NCI-H526 (cell line): Measurements from ENCODE around the gene GNAI1.
"Not testable (repeated sequence)": the region's sequence is repeated elsewhere in the genome, so short reads cannot be mapped to it uniquely, and the experiment has no call there.

Experiments used
- DNase-seq, 2 experiments: peaks; one replicate each; lab custom pipeline; 2025; lab: John Stamatoyannopoulos, UW

Gene GNAI1

DNA sequence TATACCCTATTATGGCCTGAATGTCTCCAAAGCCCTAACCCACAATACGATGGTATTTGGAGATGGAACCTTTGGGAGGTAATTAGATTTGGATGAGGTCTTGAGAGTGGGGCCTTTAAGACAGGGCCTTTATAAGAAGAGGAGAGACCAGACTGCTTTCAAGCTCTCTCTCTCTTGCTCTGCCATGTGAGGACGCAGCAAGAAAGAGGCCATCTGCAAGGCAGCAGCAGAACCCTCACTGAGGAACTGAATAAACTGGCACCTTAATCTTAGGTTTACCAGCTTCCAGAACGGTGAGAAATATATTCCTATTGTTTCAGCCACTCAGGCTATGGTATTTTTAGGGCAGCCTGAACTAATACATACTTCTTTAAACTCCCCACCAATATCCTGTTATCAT is 2.0 kb upstream of the GNAI1 start:
- DNase-seq, result no peak

- peak in 1 of 2 experiments; percentile 24 for DNase-seq
Measured at GRCh38 chr7:80133361-80134114, 1.1 kb upstream of the GNAI1 start.

DNA sequence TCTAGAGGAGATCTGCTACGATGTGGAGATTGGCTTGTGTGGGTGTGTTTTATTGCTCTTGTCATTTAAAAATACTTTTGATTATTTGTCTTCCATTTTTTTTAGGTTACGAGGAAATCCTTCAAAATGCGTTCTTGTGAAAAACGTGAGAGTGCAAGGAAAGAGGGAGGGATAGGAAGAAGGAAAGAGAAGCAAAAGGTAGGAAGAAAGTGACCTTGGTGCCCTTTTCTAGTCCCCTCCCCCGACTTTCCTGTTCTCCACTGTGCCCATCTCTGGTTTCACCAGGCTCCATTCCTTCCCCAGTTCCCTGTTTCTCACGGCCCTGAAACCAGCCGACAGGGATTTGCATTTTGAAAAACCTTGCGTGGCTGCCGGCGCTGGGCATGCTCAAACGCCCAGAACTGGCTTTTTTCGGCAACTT is 506 bp upstream of the GNAI1 start:
- peak in 1 of 2 experiments; percentile 94 for DNase-seq

- DNase-seq, result peak; percentile 56 to 89
Measured at GRCh38 chr7:80135309-80136104, 876 bp downstream of the GNAI1 start.

DNA sequence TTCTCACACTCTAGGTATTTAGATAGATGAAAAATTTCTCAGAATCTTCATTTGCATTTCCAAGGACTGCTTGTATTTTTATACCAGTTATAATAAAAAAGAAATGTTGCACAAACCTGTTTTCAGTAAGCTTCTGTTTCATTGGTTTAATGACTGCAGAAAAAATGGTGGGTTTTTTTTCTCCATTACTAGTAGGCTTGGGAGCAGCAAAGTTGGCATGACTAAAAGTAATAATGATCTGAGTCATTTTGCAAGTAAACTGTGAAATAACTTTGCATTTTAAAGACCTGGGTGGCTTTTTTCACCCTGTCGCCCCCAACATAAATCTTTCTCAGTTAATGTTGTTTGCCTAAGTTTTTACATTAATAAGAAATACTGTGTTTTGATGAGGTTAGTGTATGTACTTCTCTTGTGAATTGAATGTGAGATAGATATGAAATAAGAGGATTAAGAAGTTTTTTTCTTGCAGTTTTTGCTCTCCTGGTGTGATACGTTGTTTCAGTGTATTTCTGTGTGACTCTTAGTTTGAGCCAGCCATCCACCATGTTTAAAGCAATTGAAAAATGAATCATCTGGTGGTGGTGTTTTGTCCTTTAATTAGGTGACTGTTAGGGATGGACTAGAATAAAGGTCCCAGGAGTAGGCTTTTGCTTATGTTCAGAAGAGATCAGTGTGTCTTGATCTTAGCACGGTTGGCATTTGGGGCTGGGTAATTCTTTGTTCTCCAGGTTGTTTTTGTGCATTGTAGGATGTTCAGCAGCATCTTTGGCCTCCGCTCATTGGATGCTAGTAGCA is 1.8 kb downstream of the GNAI1 start:
- DNase-seq, result peak in 1 of 2 experiments; percentile 22

GRCh38 chr7:80137410-80137809 is 2.8 kb downstream of the GNAI1 start:
- DNase-seq, result no peak

DNA sequence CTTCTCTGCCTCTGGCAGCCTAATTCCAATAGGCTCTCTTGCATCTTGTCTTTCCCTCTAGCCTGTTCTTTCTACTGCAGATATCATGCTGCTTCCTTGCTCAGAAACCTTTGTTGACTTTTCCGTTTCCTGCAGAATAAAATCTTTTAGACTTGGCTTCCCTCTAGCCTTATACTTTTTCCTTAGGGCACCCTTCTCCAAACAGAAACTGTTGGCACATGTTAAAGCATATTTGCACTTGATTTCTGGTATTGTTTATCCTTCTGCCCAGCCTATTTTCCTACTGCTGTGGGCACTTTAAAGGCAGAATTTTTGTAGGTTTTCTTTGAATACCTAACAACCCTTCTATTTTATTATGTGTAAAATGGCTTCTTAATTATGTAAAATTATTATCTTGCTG is 4.6 kb downstream of the GNAI1 start:
- DNase-seq, result peak in 1 of 2 experiments; percentile 17

- no peak for DNase-seq
Measured at GRCh38 chr7:80140388-80140787, 5.8 kb downstream of the GNAI1 start.

DNA sequence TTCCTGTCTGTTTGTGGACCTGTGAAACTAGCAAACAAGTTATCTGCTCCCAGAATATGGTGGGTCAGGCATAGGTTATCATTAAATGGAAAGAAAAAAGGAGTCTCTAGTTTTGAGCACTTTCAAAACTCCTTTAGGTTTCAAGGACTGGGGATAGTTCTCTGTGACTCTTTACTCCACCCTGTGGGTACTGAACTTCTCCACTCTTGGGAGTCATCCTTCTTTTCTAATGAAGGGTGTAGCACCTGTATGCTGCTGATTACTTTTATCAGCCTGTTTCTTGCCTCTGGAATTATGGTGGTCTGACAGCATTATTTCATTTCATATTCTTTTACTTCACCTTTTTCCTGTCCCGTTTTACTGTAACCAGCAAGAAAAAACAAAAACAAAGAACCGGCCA is 6.7 kb downstream of the GNAI1 start:
- DNase-seq, result no peak

GRCh38 chr7:80142853-80143580 is 8.4 kb downstream of the GNAI1 start:
- no peak for DNase-seq

GRCh38 chr7:80145780-80146422 is 11.3 kb downstream of the GNAI1 start:
- no peak for DNase-seq

GRCh38 chr7:80146545-80147182 is 12.0 kb downstream of the GNAI1 start:
- no peak for DNase-seq

DNA sequence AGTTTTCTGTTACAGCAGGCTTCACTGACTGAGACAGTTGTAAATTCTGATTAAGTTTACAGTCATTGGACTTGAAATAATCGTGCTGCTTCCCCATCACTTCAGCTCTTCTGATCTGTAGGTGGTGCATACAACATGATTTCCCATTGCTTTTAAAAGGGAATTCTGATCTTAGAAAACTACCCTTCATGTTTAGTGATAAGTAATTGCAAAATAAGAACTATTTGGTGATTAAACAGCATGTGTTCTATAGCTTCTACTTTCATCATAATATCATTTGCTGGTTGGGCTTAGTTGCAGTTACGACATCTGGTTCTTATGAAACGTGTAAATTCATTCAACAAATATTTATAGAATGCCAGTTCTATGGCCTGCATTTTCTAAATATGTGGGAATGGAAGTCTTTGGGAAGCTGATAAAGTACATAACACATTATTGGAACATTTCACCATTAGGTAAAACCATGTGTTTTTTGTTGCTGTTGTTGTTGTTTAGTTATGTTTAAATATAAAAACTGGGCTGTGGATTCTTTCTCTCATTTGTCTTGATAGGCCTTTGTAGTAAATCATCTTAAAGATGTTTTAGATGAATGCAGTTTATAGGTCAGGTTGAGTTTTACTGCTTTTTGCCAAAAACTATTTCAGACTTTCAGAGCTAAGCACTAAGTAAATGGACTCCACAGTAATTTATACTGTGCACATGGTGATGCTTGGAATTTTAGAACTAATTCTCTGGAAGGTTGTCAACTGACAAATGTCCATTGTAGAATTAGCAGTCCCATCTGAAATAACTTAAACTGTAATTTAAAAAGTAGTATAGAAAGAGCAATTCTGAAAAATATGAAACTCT is 13.1 kb downstream of the GNAI1 start:
- DNase-seq, result no peak

DNA sequence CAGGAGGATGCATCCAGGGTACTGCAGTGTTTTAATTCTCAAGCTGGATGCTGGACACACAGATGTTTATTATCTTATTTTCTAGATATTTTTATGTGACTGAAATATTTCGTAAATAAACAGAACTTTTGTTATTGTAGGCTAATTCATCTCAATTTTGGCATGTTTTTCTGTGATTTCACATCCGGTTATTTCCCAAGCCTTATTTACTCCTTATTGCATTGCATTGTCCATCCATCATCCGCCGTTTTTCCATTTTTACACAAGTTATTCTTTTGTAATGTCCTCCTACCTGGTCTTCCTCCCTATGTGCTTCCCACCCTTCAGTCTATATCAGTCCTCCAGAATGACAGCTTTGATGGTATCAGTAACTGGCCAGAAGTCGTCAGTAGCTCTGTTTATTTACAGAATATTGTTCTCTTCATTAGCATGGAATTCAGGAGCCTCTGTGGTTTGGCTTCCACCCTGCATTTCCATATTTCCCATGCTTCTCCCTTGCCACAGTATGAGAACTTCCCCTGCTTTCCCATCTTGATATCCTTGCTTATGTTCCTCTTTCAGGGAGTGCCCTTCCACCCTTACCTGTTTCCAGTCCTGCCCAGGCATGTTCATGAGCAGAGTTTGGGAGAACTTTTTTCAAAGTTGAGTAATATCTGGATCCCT is 16.1 kb downstream of the GNAI1 start:
- DNase-seq, result peak; percentile 84 to 85

DNA sequence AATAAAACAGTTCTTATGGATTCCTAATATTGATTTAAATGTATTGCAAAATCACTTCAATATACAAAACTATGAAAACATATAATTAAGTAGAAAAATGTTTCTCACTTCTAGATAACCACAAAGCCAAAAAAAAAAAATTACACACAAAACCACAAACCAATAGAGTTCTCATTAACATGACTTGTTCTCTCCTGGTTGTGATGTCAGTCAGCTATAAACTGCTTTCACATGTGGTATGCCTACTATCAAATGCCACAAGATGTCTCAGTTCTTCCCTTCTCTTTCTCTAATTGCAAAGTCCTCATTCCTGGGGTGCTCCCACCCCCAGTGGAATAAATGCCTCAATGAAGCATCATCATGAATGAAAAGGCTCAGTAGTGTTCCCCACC is 16.6 kb downstream of the GNAI1 start:
- no peak for DNase-seq

DNA sequence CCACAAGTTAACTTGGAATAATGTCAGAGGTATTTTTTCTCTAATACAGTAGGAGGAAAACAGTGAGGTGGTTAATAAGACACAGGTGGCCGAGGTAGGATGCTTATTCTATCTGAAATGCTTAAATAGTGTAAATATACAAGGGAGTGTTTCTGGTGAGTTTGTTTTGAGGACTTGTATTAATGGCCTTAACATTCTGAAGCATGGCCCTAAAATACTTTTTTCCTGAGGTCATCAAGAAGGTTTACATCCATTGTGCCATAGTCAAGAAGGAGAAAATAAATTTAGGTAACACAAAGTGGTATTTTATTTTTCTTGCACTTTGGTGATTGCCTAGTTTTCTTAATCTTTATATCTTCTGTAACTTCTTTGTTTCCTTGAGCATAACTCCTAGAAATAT is 18.8 kb downstream of the GNAI1 start:
- DNase-seq, result no peak

DNA sequence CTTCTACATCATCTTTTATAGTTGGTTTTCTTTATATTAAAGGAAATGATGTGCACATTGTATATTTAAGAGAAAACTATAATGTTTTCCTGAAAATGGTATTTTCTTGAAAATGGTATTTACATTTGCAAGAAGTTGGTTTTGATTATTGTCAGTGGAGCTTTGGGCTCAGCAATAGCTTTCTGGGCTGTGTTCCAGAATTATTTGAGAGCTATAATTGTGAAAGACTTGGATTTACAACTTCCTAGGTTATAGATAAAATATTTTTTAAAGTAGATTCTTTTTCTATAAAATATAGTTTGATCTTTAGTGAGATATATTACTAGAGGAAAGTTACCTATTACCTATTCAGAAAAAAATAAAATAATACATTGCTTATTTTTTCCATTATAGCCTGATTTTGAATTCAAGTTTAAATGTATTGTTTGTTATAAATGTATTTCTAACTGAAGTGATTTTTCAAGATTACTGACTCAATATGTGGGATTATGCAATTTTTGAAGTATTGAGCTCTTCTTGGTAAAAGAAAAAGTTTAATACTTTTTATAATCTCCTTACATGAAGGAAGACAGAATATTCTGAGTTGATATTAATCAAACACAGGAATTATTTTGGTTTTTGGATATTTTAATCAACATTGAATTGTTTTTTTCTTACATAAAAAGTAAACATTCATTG is 20.2 kb downstream of the GNAI1 start:
- DNase-seq, result no peak

GRCh38 chr7:80155374-80155773 is 20.7 kb downstream of the GNAI1 start:
- no peak for DNase-seq

GRCh38 chr7:80157770-80158169 is 23.1 kb downstream of the GNAI1 start:
- DNase-seq, result not testable (repeated sequence)
